Embryonic facial prominence (tissue), 1 donor: ENCODE measurements around the gene RGPD5.
"Not testable (repeated sequence)": the region's sequence is repeated elsewhere in the genome, so short reads cannot be mapped to it uniquely, and the experiment has no call there.

Experiments used
- DNase-seq: peaks from one replicate; pipeline ENCODE4 v3.0.0-alpha.2; 2016; ENCODE audit errors: extremely low spot score

The RGPD5 gene

GRCh38 chr2:109893736-109894135 is 99.6 kb downstream of the RGPD5 start:
- DNase-seq: not testable (repeated sequence)

- not testable (repeated sequence) for DNase-seq
Measured at GRCh38 chr2:109894141-109894540, 100.0 kb downstream of the RGPD5 start.

GRCh38 chr2:109895090-109895869 is 101.2 kb downstream of the RGPD5 start:
- DNase-seq: not testable (repeated sequence)

GRCh38 chr2:109896212-109896611 is 102.1 kb downstream of the RGPD5 start:
- not testable (repeated sequence) for DNase-seq

GRCh38 chr2:109897769-109898461 is 103.8 kb downstream of the RGPD5 start:
- not testable (repeated sequence) for DNase-seq

- not testable (repeated sequence) for DNase-seq
Measured at GRCh38 chr2:109898462-109899336, 104.6 kb downstream of the RGPD5 start, which contains the start of gene LIMS3. Gene LIMS3, plus strand, starts transcription at chr2:109898688. Its CDS starts 41 bp downstream, at chr2:109898729.

- DNase-seq: not testable (repeated sequence)
Measured at GRCh38 chr2:109905796-109906195, 111.7 kb downstream of the RGPD5 start.
